GM12801 (cell line): ENCODE results near the gene ASPRV1.

Experiments
- TF ChIP-seq, protein P1 (sequence below): IDR thresholded peaks from one replicate; pipeline ENCODE4 v1.5.1; 2011; ENCODE audit warnings: control low read depth; ENCODE audit not compliant: insufficient read length; ENCODE audit errors: extremely low read depth

Gene ASPRV1

DNA sequence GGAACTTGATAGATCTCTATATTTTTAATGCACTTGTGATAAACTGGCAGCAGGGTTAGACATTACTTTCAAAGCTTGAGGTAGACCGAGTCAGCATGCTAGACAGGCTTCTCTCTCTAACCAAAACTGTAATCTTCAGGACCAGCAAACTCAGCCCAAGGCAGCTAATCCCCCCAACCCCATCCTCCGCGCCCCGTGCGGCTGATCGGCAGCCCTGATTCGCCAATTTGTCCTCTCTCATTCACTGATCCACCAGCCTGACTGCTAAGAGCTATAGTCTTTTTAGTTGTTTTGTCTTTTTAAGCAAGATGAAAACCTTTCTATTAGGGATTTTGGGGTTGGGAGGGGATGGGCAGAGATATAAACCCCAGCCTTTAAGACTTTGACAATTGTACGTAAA is 20.7 kb downstream of the ASPRV1 start:
- TF ChIP-seq, protein P1, sequence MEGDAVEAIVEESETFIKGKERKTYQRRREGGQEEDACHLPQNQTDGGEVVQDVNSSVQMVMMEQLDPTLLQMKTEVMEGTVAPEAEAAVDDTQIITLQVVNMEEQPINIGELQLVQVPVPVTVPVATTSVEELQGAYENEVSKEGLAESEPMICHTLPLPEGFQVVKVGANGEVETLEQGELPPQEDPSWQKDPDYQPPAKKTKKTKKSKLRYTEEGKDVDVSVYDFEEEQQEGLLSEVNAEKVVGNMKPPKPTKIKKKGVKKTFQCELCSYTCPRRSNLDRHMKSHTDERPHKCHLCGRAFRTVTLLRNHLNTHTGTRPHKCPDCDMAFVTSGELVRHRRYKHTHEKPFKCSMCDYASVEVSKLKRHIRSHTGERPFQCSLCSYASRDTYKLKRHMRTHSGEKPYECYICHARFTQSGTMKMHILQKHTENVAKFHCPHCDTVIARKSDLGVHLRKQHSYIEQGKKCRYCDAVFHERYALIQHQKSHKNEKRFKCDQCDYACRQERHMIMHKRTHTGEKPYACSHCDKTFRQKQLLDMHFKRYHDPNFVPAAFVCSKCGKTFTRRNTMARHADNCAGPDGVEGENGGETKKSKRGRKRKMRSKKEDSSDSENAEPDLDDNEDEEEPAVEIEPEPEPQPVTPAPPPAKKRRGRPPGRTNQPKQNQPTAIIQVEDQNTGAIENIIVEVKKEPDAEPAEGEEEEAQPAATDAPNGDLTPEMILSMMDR, result no peak

GRCh38 chr2:69939722-69940121 is 21.7 kb downstream of the ASPRV1 start:
- TF ChIP-seq, protein P1, result no peak

DNA sequence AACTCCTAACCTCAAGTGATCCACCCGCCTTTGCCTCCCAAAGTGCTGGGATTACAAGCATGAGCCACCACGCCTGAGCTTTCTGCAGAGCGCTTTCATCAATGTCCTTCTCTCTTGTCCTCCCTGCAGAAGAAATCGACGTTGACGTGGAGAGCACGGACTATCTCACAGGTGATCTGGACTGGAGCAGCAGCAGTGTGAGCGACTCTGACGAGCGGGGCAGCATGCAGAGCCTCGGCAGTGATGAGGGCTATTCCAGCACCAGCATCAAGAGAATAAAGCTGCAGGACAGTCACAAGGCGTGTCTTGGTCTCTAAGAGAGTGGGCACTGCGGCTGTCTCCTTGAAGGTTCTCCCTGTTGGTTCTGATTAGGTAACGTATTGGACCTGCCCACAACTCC is 23.5 kb downstream of the ASPRV1 start:
- TF ChIP-seq, protein P1, result no peak

- TF ChIP-seq, protein P1, result no peak
Observed at GRCh38 chr2:69936906-69937305, 24.5 kb downstream of the ASPRV1 start.

GRCh38 chr2:69935011-69935410 is 26.4 kb downstream of the ASPRV1 start:
- TF ChIP-seq, protein P1, result no peak

DNA sequence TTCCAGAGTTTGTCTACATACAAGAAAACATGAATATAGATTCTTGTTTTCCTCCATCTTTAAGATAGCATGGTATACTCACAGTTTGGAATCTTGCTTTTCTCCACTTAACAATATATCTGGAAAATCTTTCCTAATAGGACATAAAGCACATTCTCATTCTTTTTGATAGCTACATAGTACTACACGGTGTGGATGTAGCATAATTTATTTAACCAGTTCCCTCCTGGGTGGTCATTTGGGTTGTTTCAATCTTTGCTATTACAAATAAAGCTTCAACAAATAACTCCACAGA is 26.9 kb downstream of the ASPRV1 start:
- TF ChIP-seq, protein P1, result no peak

- TF ChIP-seq, protein P1, result no peak
Observed at GRCh38 chr2:69933839-69934613, 27.4 kb downstream of the ASPRV1 start.

- TF ChIP-seq, protein P1, result no peak
Observed at GRCh38 chr2:69933254-69933828, 28.1 kb downstream of the ASPRV1 start.
